SK-N-SH (cell line): ENCODE results near the gene ANO2. TPM values are rescaled to one million over a fixed set of nuclear protein-coding genes. Genes with fewer than 3 reads are reported as not detected.

Source experiments
- CTCF ChIA-PET: fragments of 300-600, 350-600 bp; formaldehyde crosslinking; extraction: SDS; loops from one replicate; lab custom pipeline; 2021; lab: Yijun Ruan, JAX
- POLR2A ChIA-PET: fragments of 350-600 bp; sonication (Branson Sonifier 250); formaldehyde crosslinking; extraction: SDS; loops from one replicate; lab custom pipeline; 2020; ENCODE audit warnings: antibody characterized with exemption, inconsistent platforms; lab: Yijun Ruan, JAX
- DNase-seq: peaks from one replicate; pipeline ENCODE4 v3.0.0; 2012
- H2AFZ ChIP-seq: fragments of 200-600 bp; sonication (generic); 2 replicates; pipeline ENCODE4 v1.8.1; 2016; ENCODE audit warnings: antibody characterized with exemption, mild to moderate bottlenecking, low read depth
- H3F3A ChIP-seq: fragments of 200-600 bp; sonication (generic); replicated peaks from 2 replicates; pipeline ENCODE3; 2016; ENCODE audit warnings: antibody characterized with exemption, mild to moderate bottlenecking; ENCODE audit not compliant: insufficient read depth
- H3K27ac ChIP-seq, 2 experiments: fragments of 200-500 bp in 1 of 2; fragments of 200-600 bp in 1 of 2; sonication (Bioruptor generic) in 1 of 2; sonication (generic), shearing (Covaris generic) in 1 of 2; 2 replicates each; pipeline versions ENCODE4 v1.5.1 to v1.6.1; 2014 to 2016; ENCODE audit warnings: low read depth in 2 of 2, inconsistent platforms in 1 of 2, low read length in 1 of 2, mild to moderate bottlenecking in 1 of 2, mixed read lengths in 1 of 2
- H3K27me3 ChIP-seq: fragments of 200-600 bp; sonication (generic), shearing (Covaris generic); 2 replicates; pipeline ENCODE4 v1.6.1; 2016; ENCODE audit warnings: mixed run types; ENCODE audit not compliant: insufficient read depth
- H3K36me3 ChIP-seq, 2 experiments: fragments of 200-500 bp in 1 of 2; fragments of 200-600 bp in 1 of 2; sonication (Bioruptor generic) in 1 of 2; sonication (generic) in 1 of 2; replicated peaks in 1 of 2; 2 replicates each; pipeline versions ENCODE3 to v1.5.1; 2014 to 2016; ENCODE audit warnings: low read length in 1 of 2, mild to moderate bottlenecking in 1 of 2; ENCODE audit not compliant: insufficient read depth in 2 of 2, control insufficient read depth in 1 of 2
- H3K4me1 ChIP-seq, 2 experiments: fragments of 200-500 bp in 1 of 2; fragments of 200-600 bp in 1 of 2; sonication (Bioruptor generic) in 1 of 2; sonication (generic), shearing (Covaris generic) in 1 of 2; 2 replicates each; pipeline versions ENCODE4 v1.5.1 to v1.6.1; 2014 to 2016; ENCODE audit warnings: low read depth in 1 of 2, low read length in 1 of 2, mixed run types in 1 of 2; ENCODE audit not compliant: insufficient read depth in 2 of 2, control insufficient read depth in 1 of 2
- H3K4me2 ChIP-seq: fragments of 200-600 bp; sonication (generic), shearing (Covaris generic); 2 replicates; pipeline ENCODE4 v1.6.1; 2017; ENCODE audit warnings: mixed run types
- H3K4me3 ChIP-seq, 2 experiments: fragments of 200-500 bp in 1 of 2; fragments of 200-600 bp in 1 of 2; sonication (Bioruptor generic) in 1 of 2; sonication (generic), shearing (Covaris generic) in 1 of 2; 2 replicates each; pipeline versions ENCODE4 v1.5.1 to v1.8.1; 2014 to 2016; ENCODE audit warnings: low read depth in 2 of 2, inconsistent platforms in 1 of 2, low read length in 1 of 2, mild to moderate bottlenecking in 1 of 2, mixed read lengths in 1 of 2, moderate library complexity in 1 of 2
- H3K79me2 ChIP-seq: fragments of 200-600 bp; sonication (generic); 2 replicates; pipeline ENCODE4 v1.8.1; 2017; ENCODE audit warnings: mild to moderate bottlenecking; ENCODE audit not compliant: insufficient read depth
- H3K9ac ChIP-seq: fragments of 200-600 bp; sonication (generic); 2 replicates; pipeline ENCODE4 v1.6.1; 2017; ENCODE audit warnings: mixed run types
- H3K9me2 ChIP-seq: fragments of 200-600 bp; sonication (generic); 2 replicates; pipeline ENCODE4 v1.6.1; 2017; ENCODE audit warnings: mixed run types
- H3K9me3 ChIP-seq: fragments of 200-600 bp; sonication (generic); 2 replicates; pipeline ENCODE4 v1.6.1; 2017; ENCODE audit warnings: mixed run types, mild to moderate bottlenecking, moderate library complexity
- H4K20me1 ChIP-seq: fragments of 200-600 bp; sonication (generic); 2 replicates; pipeline ENCODE4 v1.6.1; 2017; ENCODE audit warnings: mild to moderate bottlenecking, mixed run types; ENCODE audit not compliant: insufficient read depth
- CHD2 ChIP-seq: fragments of 150-350 bp; IDR thresholded peaks from 2 replicates; pipeline ENCODE4 v1.6.1; 2018; ENCODE audit warnings: low read length; ENCODE audit not compliant: partially characterized antibody
- FOXJ3 ChIP-seq: sonication (generic); formaldehyde crosslinking; IDR thresholded peaks from 2 replicates; pipeline ENCODE4 v1.5.1; 2020; ENCODE audit warnings: mild to moderate bottlenecking, missing genetic modification reagents
- GABPA ChIP-seq: IDR thresholded peaks from 2 replicates; pipeline ENCODE4 v1.4.0; 2012; ENCODE audit warnings: low read depth, mild to moderate bottlenecking
- IRF3 ChIP-seq: fragments of 150-350 bp; IDR thresholded peaks from 2 replicates; pipeline ENCODE4 v1.6.1; 2016; ENCODE audit warnings: mild to moderate bottlenecking, low read depth, low read length
- MXI1 ChIP-seq: IDR thresholded peaks from 2 replicates; pipeline ENCODE4 v1.6.1; 2012; ENCODE audit warnings: mild to moderate bottlenecking, low read depth, low read length, improper control_type of control experiment
- NRF1 ChIP-seq: IDR thresholded peaks from 2 replicates; pipeline ENCODE4 v1.6.1; 2012; ENCODE audit warnings: low read depth, mild to moderate bottlenecking, low read length
- RAD21 ChIP-seq: IDR thresholded peaks from 2 replicates; pipeline ENCODE4 v1.6.1; 2012; ENCODE audit warnings: mild to moderate bottlenecking, low read length
- RCOR1 ChIP-seq: fragments of 150-350 bp; IDR thresholded peaks from 2 replicates; pipeline ENCODE4 v1.6.1; 2017; ENCODE audit warnings: antibody characterized with exemption, low read length
- REST ChIP-seq: IDR thresholded peaks from 2 replicates; pipeline ENCODE4 v1.6.1; 2012; ENCODE audit warnings: mild to moderate bottlenecking, low read depth, low read length, moderate library complexity
- RXRA ChIP-seq: IDR thresholded peaks from 2 replicates; pipeline ENCODE4 v1.4.0; 2012; ENCODE audit warnings: low read depth, mild to moderate bottlenecking, borderline replicate concordance
- SIN3A ChIP-seq: IDR thresholded peaks from 2 replicates; pipeline ENCODE4 v1.6.1; 2012; ENCODE audit warnings: low read depth, mild to moderate bottlenecking, low read length, moderate library complexity, borderline replicate concordance
- TAF1 ChIP-seq: IDR thresholded peaks from 2 replicates; pipeline ENCODE4 v1.6.1; 2012; ENCODE audit warnings: low read depth, mild to moderate bottlenecking, low read length, moderate library complexity, borderline replicate concordance
- TCF12 ChIP-seq: IDR thresholded peaks from 2 replicates; pipeline ENCODE4 v1.4.0; 2012
- TEAD4 ChIP-seq: IDR thresholded peaks from 2 replicates; pipeline ENCODE4 v1.4.0; 2012; ENCODE audit warnings: mild to moderate bottlenecking, borderline replicate concordance; ENCODE audit not compliant: insufficient read depth
- USF2 ChIP-seq: fragments of 150-350 bp; IDR thresholded peaks from 2 replicates; pipeline ENCODE4 v1.6.1; 2017; ENCODE audit warnings: antibody characterized with exemption, low read length, low read depth, borderline replicate concordance
- YY1 ChIP-seq: IDR thresholded peaks from 2 replicates; pipeline ENCODE4 v1.4.0; 2012; ENCODE audit warnings: low read depth, mild to moderate bottlenecking
- WGBS: methylation state at CpG from one replicate; pipeline ENCODE4 v1.1.6; 2017; ENCODE audit warnings: low lambda C conversion rate; 5-methylcytosine and 5-hydroxymethylcytosine counted together
- polyA plus RNA-seq, 3 experiments: library from polyadenylated mRNA; depleted of rRNA; stranded (reverse); fragments of >200 nt; gene quantifications; 2 replicates each; pipeline ENCODE4 v1.2.3, GENCODE V29; 2012

Gene ANO2
- polyA plus RNA-seq, 1 of the 3 experiments (the other 2 are of a cell fraction), result not detected

GRCh38 chr12:5633106-5633505 is 312.0 kb downstream of the ANO2 start:
- no peak for DNase-seq
- Histone ChIP-seq H3K27me3 (peaks cover 79% of the 10 kb centered on the region; the same call in 1 of the 2 replicates), H3K4me1 (no peaks in the 10 kb centered on the region), H3F3A (no peaks in the 10 kb centered on the region), H3K9me3 (no peaks in the 10 kb centered on the region), H3K4me2 (no peak overlapping the region), H3K9me2 (no peaks in the 10 kb centered on the region), H3K36me3 (no peaks in the 10 kb centered on the region), H2AFZ (no peak overlapping the region), H4K20me1 (no peaks in the 10 kb centered on the region), H3K79me2 (no peaks in the 10 kb centered on the region), H3K4me3 (no peak overlapping the region), H3K27ac (no peak overlapping the region), H3K9ac (no peak overlapping the region)
- TF ChIP-seq REST, result no peak
- WGBS, result 10% methylated on average over 3 of the region's 3 CpGs
- CTCF ChIA-PET, result no interaction called here
- POLR2A ChIA-PET, result no interaction called here

GRCh38 chr12:5632453-5632852 is 312.6 kb downstream of the ANO2 start:
- H4K20me1 ChIP-seq, result no peaks in the 10 kb centered on the region
- no peaks in the 10 kb centered on the region for H3F3A ChIP-seq
- H3K9me2 ChIP-seq, result no peaks in the 10 kb centered on the region
- POLR2A ChIA-PET, result no interaction called here
- H3K27ac ChIP-seq, result no peak overlapping the region
- DNase-seq, result no peak
- H3K36me3 ChIP-seq, result no peaks in the 10 kb centered on the region
- no peaks in the 10 kb centered on the region for H3K79me2 ChIP-seq
- H3K4me1 ChIP-seq, result no peaks in the 10 kb centered on the region
- peaks cover 86% of the 10 kb centered on the region; the same call in 1 of the 2 replicates for H3K27me3 ChIP-seq
- no peak overlapping the region for H2AFZ ChIP-seq
- H3K4me3 ChIP-seq, result no peak overlapping the region
- 5% methylated on average over 2 of the region's 2 CpGs for WGBS
- no peak overlapping the region for H3K9ac ChIP-seq
- H3K9me3 ChIP-seq, result no peaks in the 10 kb centered on the region
- no peak for TF ChIP-seq YY1
- no peak for TF ChIP-seq CHD2
- TF ChIP-seq FOXJ3 (CRISPR knock-in tag), result no peak
- TF ChIP-seq MXI1, result no peak
- no peak for TF ChIP-seq GABPA
- TF ChIP-seq RXRA, result no peak
- TF ChIP-seq IRF3, result no peak
- TF ChIP-seq TEAD4, result no peak
- no peak for TF ChIP-seq USF2
- TF ChIP-seq TCF12, result no peak
- no peak for TF ChIP-seq NRF1
- TF ChIP-seq TAF1, result no peak
- TF ChIP-seq SIN3A, result no peak
- TF ChIP-seq RCOR1, result no peak
- TF ChIP-seq RAD21, result no peak
- CTCF ChIA-PET, result no interaction called here
- H3K4me2 ChIP-seq, result no peak overlapping the region
